Cardiac muscle cell (in vitro differentiated cells and primary cell): ENCODE results near the gene GABRB3. TPM values are rescaled to one million over a fixed set of nuclear protein-coding genes. Genes with fewer than 3 reads are reported as not detected.

ENCODE experiments used
- DNase-seq, 2 donors: peaks; one replicate each; pipeline versions ENCODE4 v3.0.0 to v3.0.0-alpha.2; 2010 to 2017; ENCODE audit warnings: low read depth in 1 of 2, low spot score in 1 of 2
- H3K27ac ChIP-seq: fragments of 200-600 bp; sonication (generic); 2 replicates; pipeline ENCODE4 v1.5.1; 2016
- H3K27me3 ChIP-seq: fragments of 200-600 bp; sonication (generic); 2 replicates; pipeline ENCODE4 v1.6.0; 2016; ENCODE audit warnings: control low read depth
- H3K36me3 ChIP-seq: fragments of 200-600 bp; sonication (generic); 2 replicates; pipeline ENCODE4 v1.5.1; 2016; ENCODE audit warnings: control low read depth
- H3K4me1 ChIP-seq: fragments of 200-600 bp; sonication (generic); 2 replicates; pipeline ENCODE4 v1.8.1; 2017; ENCODE audit warnings: low read depth, mild to moderate bottlenecking, mixed run types
- H3K4me3 ChIP-seq: fragments of 200-600 bp; sonication (generic); 2 replicates; pipeline ENCODE4 v1.5.1; 2016; ENCODE audit warnings: mild to moderate bottlenecking
- H3K9me3 ChIP-seq: fragments of 200-600 bp; sonication (generic); 2 replicates; pipeline ENCODE4 v1.5.1; 2017; ENCODE audit warnings: low read depth, mild to moderate bottlenecking, control low read depth
- CTCF ChIP-seq: IDR thresholded peaks from 2 replicates; pipeline ENCODE4 v1.5.1; 2012; ENCODE audit warnings: low read depth, mild to moderate bottlenecking, low read length
- polyA plus RNA-seq: library from polyadenylated mRNA; unstranded; fragments of >200 nt; fragmentation: Nextera tagmentation; extraction: Ambion mirVana; gene quantifications from 2 replicates; pipeline ENCODE4 v1.2.1, GENCODE V29; 2016
- total RNA-seq: library from RNA; depleted of rRNA; stranded (reverse); fragments of >200 nt; gene quantifications from 2 replicates; pipeline ENCODE4 v1.2.3, GENCODE V29; 2016

The GABRB3 gene
- total and polyA plus RNA-seq, 2 experiments from 2014 or later: 1.2 to 3.0 TPM

DNA sequence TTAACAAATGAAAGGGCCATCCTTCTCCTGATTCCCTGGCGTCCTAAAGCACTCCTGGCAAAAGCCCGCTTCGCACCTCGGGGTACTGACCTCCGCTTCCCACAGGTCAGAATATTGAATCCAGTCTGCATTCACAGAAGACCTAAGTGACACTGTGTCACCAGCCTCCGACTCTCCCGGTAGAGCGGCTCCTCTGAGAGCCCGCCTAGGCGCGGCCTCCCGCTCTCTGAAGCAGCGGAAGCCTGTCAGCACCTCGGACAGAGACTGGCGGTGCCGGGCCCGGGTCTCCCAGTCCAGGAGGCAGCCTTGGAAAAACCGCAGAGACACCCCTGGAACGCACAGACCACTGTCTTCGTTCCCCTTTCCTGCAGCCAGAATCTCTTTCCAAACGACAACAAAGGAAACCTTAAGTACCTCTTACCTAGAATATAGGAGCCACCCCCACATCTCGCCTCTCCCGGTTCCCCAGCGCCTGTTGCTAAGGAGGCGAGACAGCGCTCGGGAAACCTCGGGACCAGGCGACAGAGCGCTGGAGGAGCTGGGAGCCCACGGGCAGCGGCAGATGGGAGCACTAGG lies 1.2 kb downstream of the GABRB3 start:
- DNase-seq: peak; percentile 7 to 92
- Histone ChIP-seq H3K27me3 (peaks cover 53% of the 10 kb centered on the region), H3K27ac (no peak overlapping the region), H3K4me1 (no peaks in the 10 kb centered on the region), H3K9me3 (no peaks in the 10 kb centered on the region), H3K36me3 (no peaks in the 10 kb centered on the region), H3K4me3 (peak overlapping the region; percentile 40)
- no peak for TF ChIP-seq CTCF

DNA sequence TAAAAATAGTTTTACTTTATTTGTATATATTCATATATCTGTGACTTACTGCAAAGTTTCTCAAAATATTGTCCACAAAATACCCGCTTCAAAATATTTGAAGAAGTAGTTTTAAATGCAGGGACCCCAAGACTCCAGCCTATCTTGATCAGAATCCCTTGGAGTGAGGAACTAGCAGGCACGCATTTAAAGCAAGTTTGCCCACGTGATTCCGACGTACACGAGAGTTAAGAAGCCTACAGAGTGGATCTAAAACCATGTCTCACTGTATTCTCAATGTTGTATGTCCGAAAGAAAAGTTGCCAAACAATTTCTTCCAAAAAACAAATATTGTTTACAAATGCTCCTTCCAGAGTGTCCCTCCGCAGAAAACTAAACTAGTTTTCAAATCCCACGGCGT lies 1.7 kb downstream of the GABRB3 start:
- no peaks in the 10 kb centered on the region for H3K4me1 ChIP-seq
- H3K4me3 ChIP-seq: no peak overlapping the region

GRCh38 chr15:26767169-26767670 lies 5.6 kb downstream of the GABRB3 start:
- H3K9me3 ChIP-seq: no peaks in the 10 kb centered on the region
- no peak overlapping the region for H3K27ac ChIP-seq
- no peaks in the 10 kb centered on the region for H3K4me1 ChIP-seq
- no peaks in the 10 kb centered on the region for H3K36me3 ChIP-seq
- no peak for TF ChIP-seq CTCF
- no peak overlapping the region for H3K4me3 ChIP-seq
- DNase-seq: peak in 1 of 2 donors; percentile 7
- H3K27me3 ChIP-seq: peaks cover 26% of the 10 kb centered on the region

More for the DNA sequence above, 1.7 kb downstream of the GABRB3 start:
- Histone ChIP-seq H3K27ac (no peak overlapping the region), H3K36me3 (no peaks in the 10 kb centered on the region), H3K9me3 (no peaks in the 10 kb centered on the region), H3K27me3 (peaks cover 53% of the 10 kb centered on the region)
- peak in 1 of 2 donors; percentile 5 for DNase-seq
- TF ChIP-seq CTCF: no peak

DNA sequence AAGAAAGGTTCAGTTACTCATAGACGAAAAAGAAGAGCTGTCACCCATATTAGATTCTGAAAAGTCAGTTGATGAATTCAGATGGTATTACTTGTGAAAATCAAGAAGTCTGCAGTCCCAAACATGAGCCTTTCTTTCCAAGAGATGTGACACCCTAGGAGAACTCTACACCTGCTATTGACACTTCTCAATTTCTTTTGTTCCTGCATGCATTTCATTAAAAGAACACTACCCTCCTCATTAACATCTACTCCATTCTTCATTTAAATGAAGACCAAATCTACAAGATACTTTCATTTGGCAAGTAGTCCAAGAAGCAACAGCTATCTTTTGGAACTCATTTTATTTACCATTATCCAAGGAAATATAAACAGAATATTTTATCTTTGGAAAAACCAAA lies 6.6 kb downstream of the GABRB3 start:
- TF ChIP-seq CTCF: no peak
- H3K9me3 ChIP-seq: no peaks in the 10 kb centered on the region
- no peaks in the 10 kb centered on the region for H3K36me3 ChIP-seq
- H3K27me3 ChIP-seq: peaks cover 18% of the 10 kb centered on the region
- no peak overlapping the region for H3K27ac ChIP-seq
- H3K4me1 ChIP-seq: no peaks in the 10 kb centered on the region
- H3K4me3 ChIP-seq: no peak overlapping the region
- DNase-seq: no peak

- Histone ChIP-seq H3K4me3 (no peak overlapping the region), H3K27ac (no peak overlapping the region), H3K27me3 (no peaks in the 10 kb centered on the region), H3K4me1 (no peaks in the 10 kb centered on the region), H3K9me3 (no peaks in the 10 kb centered on the region), H3K36me3 (no peaks in the 10 kb centered on the region)
- no peak for DNase-seq
- TF ChIP-seq CTCF: no peak
These were observed 12.9 kb downstream of the GABRB3 start for GRCh38 chr15:26759986-26760385.

- H3K27me3 ChIP-seq: no peaks in the 10 kb centered on the region
- no peak overlapping the region for H3K27ac ChIP-seq
- no peak for TF ChIP-seq CTCF
- no peaks in the 10 kb centered on the region for H3K4me1 ChIP-seq
- H3K36me3 ChIP-seq: no peaks in the 10 kb centered on the region
- no peak for DNase-seq
- H3K9me3 ChIP-seq: no peaks in the 10 kb centered on the region
- no peak overlapping the region for H3K4me3 ChIP-seq
These were observed 14.8 kb downstream of the GABRB3 start for GRCh38 chr15:26758079-26758478.
